ENCODE data around the gene SPEN. TPM values are rescaled to one million over a fixed set of nuclear protein-coding genes. Genes with fewer than 3 reads are reported as not detected.
A peak's percentile ranks its signal among the peaks of the same experiment; 100 is the strongest.
"Not testable (repeated sequence)": the region's sequence is repeated elsewhere in the genome, so short reads cannot be mapped to it uniquely, and the experiment has no call there.

Gene SPEN
- total RNA-seq, 1 donor from 2014 or later, result 35.0 TPM

DNA sequence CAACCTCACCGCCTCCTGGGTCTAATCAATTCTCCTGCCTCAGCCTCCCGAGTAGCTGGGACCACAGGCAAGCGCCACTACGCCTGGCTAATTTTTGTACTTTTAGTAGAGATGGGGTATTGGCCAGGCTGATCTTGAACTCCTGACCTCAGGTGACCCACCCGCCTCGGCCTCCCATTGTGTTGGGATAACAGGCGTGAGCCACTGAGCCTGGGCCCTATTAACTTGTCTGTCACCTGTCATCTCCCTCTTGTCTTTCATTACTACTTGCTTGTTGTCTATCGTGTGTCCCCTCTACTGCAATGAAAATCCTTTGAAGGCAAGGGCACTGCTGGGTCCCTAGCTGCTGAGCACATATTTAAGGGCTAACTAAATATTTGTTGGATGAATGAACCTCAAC, 43.4 kb upstream of the SPEN start:
- DNase-seq (ENCODE audit: low read depth) (no peak), FAIRE-seq (no peak)
- Mint-ChIP-seq H3K27me3 (ENCODE audit: low read depth, unreplicated experiment) (peaks cover 2% of the 10 kb centered on the region), H3K27ac (ENCODE audit: unreplicated experiment) (no peak overlapping the region), H3K9me3 (ENCODE audit: unreplicated experiment) (no peaks in the 10 kb centered on the region), H3K36me3 (ENCODE audit: low read depth, unreplicated experiment) (no peaks in the 10 kb centered on the region), H3K4me1 (ENCODE audit: low read depth, unreplicated experiment) (peaks cover 39% of the 10 kb centered on the region), H3K4me3 (ENCODE audit: unreplicated experiment) (no peak overlapping the region)
- TF ChIP-seq, protein P1, sequence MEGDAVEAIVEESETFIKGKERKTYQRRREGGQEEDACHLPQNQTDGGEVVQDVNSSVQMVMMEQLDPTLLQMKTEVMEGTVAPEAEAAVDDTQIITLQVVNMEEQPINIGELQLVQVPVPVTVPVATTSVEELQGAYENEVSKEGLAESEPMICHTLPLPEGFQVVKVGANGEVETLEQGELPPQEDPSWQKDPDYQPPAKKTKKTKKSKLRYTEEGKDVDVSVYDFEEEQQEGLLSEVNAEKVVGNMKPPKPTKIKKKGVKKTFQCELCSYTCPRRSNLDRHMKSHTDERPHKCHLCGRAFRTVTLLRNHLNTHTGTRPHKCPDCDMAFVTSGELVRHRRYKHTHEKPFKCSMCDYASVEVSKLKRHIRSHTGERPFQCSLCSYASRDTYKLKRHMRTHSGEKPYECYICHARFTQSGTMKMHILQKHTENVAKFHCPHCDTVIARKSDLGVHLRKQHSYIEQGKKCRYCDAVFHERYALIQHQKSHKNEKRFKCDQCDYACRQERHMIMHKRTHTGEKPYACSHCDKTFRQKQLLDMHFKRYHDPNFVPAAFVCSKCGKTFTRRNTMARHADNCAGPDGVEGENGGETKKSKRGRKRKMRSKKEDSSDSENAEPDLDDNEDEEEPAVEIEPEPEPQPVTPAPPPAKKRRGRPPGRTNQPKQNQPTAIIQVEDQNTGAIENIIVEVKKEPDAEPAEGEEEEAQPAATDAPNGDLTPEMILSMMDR (IDR thresholded peaks at IDR 0.05; ENCODE audit: insufficient read depth, low read depth, low read length), result no peak
- TF ChIP-seq EZH2 (IDR thresholded peaks at IDR 0.05; ENCODE audit: insufficient read depth, low read length), result no peak
- Histone ChIP-seq H3K4me1 (ENCODE audit: insufficient read depth, low read length) (peaks cover 38% of the 10 kb centered on the region), H3K4me2 (ENCODE audit: low read length) (no peak overlapping the region), H3K79me2 (ENCODE audit: insufficient read depth, low read length) (no peaks in the 10 kb centered on the region), H4K20me1 (ENCODE audit: insufficient read depth, low read length) (no peaks in the 10 kb centered on the region), H3K9ac (ENCODE audit: low read length) (no peak overlapping the region), H2AFZ (ENCODE audit: low read depth, low read length) (no peak overlapping the region), H3K27me3 (ENCODE audit: insufficient read depth, low read length) (no peaks in the 10 kb centered on the region), H3K4me3 (ENCODE audit: insufficient read depth, low read depth, low read length) (no peak overlapping the region), H3K36me3 (ENCODE audit: insufficient read depth, low read length) (no peaks in the 10 kb centered on the region), H3K9me3 (ENCODE audit: insufficient read depth, low read depth, low read length) (no peaks in the 10 kb centered on the region), H3K27ac (ENCODE audit: low read depth, low read length) (no peak overlapping the region)

DNA sequence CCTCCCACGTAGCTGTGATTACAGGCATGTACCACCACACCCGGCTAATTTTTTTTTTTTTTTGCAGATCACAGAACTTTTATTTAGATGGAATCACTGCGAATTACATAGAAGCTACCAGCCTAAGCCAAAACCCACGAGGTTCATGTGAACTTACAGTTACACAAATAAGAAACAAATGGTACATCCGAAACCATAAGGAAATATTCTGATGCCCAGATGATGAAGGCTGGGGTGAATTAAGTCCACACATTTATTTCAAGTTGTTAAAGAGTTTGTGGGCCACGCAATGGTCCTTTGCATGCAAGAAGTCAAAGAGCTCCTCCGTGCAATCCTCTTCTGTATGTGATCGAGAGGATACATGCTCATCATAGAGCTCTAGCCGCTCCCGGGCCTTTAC, 40.4 kb upstream of the SPEN start:
- Mint-ChIP-seq H3K9me3 (ENCODE audit: unreplicated experiment) (no peaks in the 10 kb centered on the region), H3K4me3 (ENCODE audit: unreplicated experiment) (no peak overlapping the region), H3K36me3 (ENCODE audit: low read depth, unreplicated experiment) (no peaks in the 10 kb centered on the region), H3K27me3 (ENCODE audit: low read depth, unreplicated experiment) (peaks cover 2% of the 10 kb centered on the region), H3K27ac (ENCODE audit: unreplicated experiment) (no peak overlapping the region), H3K4me1 (ENCODE audit: low read depth, unreplicated experiment) (peaks cover 10% of the 10 kb centered on the region)
- Histone ChIP-seq H3K79me2 (ENCODE audit: insufficient read depth, low read length) (no peaks in the 10 kb centered on the region), H3K9me3 (ENCODE audit: insufficient read depth, low read depth, low read length) (no peaks in the 10 kb centered on the region), H3K4me1 (ENCODE audit: insufficient read depth, low read length) (peaks cover 9% of the 10 kb centered on the region), H4K20me1 (ENCODE audit: insufficient read depth, low read length) (no peaks in the 10 kb centered on the region), H3K36me3 (ENCODE audit: insufficient read depth, low read length) (no peaks in the 10 kb centered on the region), H3K4me2 (ENCODE audit: low read length) (no peak overlapping the region), H3K27me3 (ENCODE audit: insufficient read depth, low read length) (no peaks in the 10 kb centered on the region), H3K9ac (ENCODE audit: low read length) (no peak overlapping the region), H2AFZ (ENCODE audit: low read depth, low read length) (no peak overlapping the region), H3K27ac (ENCODE audit: low read depth, low read length) (no peak overlapping the region), H3K4me3 (ENCODE audit: insufficient read depth, low read depth, low read length) (no peak overlapping the region)
- no peak for TF ChIP-seq EZH2 (IDR thresholded peaks at IDR 0.05; ENCODE audit: insufficient read depth, low read length)
- TF ChIP-seq, protein P1 (IDR thresholded peaks at IDR 0.05; ENCODE audit: insufficient read depth, low read depth, low read length), result no peak
- no peak for DNase-seq (ENCODE audit: low read depth)
- FAIRE-seq, result no peak

DNA sequence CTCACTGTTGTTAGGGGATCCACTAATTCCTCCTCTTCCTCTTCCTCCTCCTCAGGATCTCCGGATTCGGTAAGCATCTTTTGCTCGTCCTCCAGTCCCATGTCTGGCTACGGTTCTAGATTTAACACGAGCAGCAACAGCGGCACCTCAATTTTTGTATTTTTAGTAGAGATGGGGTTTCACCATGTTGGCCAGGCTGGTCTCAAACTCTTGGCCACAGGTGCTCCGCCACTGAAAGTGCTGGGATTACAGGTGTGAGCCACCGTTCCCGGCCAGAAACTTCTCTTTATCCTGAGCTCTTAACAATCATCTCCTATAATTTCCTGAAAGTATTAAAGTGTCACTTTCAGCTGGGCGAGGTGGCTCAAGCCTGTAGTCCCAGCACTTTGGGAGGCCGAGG, 40.0 kb upstream of the SPEN start, which contains the start of gene UQCRHL:
Gene UQCRHL, minus strand, starts transcription at position 101 of the 400 bp plus-strand sequence. Its CDS starts 0 bp downstream, at position 101.
- H3K27me3 Mint-ChIP-seq (ENCODE audit: low read depth, unreplicated experiment); H2AFZ ChIP-seq (ENCODE audit: low read depth, low read length); H3K9me3 ChIP-seq (ENCODE audit: insufficient read depth, low read depth, low read length); H3K9me3 Mint-ChIP-seq (ENCODE audit: unreplicated experiment); H4K20me1 ChIP-seq (ENCODE audit: insufficient read depth, low read length); H3K36me3 Mint-ChIP-seq (ENCODE audit: low read depth, unreplicated experiment); H3K4me1 ChIP-seq (ENCODE audit: insufficient read depth, low read length); H3K4me1 Mint-ChIP-seq (ENCODE audit: low read depth, unreplicated experiment); H3K79me2 ChIP-seq (ENCODE audit: insufficient read depth, low read length); FAIRE-seq; H3K9ac ChIP-seq (ENCODE audit: low read length); DNase-seq (ENCODE audit: low read depth); H3K4me2 ChIP-seq (ENCODE audit: low read length); H3K27me3 ChIP-seq (ENCODE audit: insufficient read depth, low read length); H3K4me3 ChIP-seq (ENCODE audit: insufficient read depth, low read depth, low read length); H3K4me3 Mint-ChIP-seq (ENCODE audit: unreplicated experiment); H3K27ac ChIP-seq (ENCODE audit: low read depth, low read length); H3K36me3 ChIP-seq (ENCODE audit: insufficient read depth, low read length): not testable (repeated sequence)
- H3K27ac Mint-ChIP-seq (ENCODE audit: unreplicated experiment), result peak within 1 kb of the TSS; percentile 66

All from astrocyte (in vitro differentiated cells and primary cell).